Measurements from ENCODE around the gene ZMYM4.
A peak's percentile ranks its signal among the peaks of the same experiment; 100 is the strongest.

The ZMYM4 gene

DNA sequence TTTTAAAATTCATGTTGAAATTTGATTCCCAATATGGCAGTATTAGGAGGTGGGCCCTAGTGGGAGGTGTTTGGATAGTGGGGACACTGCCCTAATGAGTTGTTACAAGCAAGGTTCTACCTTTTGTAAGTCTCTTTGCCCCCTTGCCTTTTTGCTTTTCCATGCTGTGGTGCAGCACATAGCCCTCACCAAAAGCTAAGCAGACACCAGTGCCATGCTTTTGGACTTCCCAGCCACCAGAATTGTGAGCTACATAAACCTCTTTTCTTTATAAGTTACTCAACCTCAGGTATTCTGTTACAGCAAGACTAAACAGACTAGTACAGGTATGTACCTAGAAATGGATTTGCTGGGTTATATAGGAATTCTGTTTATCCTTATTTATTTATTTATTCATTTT lies 13.7 kb downstream of the ZMYM4 start:
- H3K4me3 ChIP-seq (ENCODE audit: low read depth, low read length) = no peak overlapping the region
- DNase-seq (ENCODE audit: low read depth) = no peak
- TF ChIP-seq, protein P1, sequence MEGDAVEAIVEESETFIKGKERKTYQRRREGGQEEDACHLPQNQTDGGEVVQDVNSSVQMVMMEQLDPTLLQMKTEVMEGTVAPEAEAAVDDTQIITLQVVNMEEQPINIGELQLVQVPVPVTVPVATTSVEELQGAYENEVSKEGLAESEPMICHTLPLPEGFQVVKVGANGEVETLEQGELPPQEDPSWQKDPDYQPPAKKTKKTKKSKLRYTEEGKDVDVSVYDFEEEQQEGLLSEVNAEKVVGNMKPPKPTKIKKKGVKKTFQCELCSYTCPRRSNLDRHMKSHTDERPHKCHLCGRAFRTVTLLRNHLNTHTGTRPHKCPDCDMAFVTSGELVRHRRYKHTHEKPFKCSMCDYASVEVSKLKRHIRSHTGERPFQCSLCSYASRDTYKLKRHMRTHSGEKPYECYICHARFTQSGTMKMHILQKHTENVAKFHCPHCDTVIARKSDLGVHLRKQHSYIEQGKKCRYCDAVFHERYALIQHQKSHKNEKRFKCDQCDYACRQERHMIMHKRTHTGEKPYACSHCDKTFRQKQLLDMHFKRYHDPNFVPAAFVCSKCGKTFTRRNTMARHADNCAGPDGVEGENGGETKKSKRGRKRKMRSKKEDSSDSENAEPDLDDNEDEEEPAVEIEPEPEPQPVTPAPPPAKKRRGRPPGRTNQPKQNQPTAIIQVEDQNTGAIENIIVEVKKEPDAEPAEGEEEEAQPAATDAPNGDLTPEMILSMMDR (IDR thresholded peaks at IDR 0.05; ENCODE audit: insufficient read depth, low read depth, low read length, missing control alignments) = no peak

DNA sequence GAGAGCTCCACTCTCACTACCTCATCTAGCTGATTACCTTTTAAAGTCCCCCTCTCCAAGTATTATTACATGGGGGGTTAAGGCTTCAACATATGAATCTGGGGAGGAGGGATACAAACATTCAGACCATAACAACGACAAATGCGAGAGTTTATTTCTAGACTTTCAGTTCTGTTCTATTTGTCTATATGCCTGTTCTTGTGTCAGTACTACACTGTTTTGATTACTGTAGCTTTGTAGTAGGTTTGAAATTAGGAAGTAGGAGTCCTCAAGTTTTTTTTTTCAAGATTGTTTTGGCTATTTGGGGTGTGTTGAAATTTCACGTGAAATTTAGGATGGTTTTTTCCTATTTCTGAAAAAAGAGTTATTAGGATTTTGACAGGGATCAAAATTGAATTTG lies 16.3 kb downstream of the ZMYM4 start:
- DNase-seq (ENCODE audit: low read depth) = no peak
- TF ChIP-seq, protein P1 (IDR thresholded peaks at IDR 0.05; ENCODE audit: insufficient read depth, low read depth, low read length, missing control alignments) = no peak
- H3K4me3 ChIP-seq (ENCODE audit: low read depth, low read length) = no peak overlapping the region

DNA sequence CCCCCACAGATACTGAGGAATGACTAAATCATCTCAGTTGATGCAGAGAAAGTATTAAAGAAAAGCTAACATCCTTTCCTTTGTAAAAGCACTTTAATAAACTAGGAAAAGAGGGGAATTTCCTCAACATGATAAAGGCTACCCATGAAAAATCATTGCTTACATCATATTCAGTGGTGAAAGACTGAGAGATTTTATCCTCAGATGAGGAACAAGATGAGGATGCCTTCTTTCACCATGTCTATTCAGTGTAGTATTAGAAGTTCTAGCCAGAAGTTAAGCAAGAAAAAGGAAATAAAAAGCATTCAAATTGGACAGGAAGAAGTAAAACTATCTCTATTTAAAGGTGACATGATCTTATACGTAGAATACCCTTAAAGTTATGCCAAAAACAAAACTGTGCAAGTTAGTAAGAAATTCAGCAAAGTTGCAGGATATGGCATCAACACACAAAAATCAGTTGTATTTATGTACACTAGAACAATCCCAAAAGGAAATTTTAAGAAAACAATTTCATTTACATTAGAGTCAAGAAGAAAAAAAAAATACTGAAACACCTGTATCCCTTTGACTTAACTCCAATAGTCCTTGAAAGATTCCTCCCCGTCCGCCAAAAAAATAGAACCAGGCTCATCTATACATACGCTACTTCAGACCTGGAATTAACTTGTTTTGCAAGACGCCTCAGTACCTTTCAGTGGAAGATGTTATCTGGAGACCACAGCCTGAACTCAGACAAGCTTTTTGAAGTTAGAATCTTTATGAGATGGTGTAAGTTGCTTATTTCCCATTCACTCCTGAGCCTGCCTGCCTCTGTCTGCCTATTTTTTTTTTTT lies 17.5 kb downstream of the ZMYM4 start:
- DNase-seq (ENCODE audit: low read depth) = no peak
- no peak overlapping the region for H3K4me3 ChIP-seq (ENCODE audit: low read depth, low read length)
- TF ChIP-seq, protein P1 (IDR thresholded peaks at IDR 0.05; ENCODE audit: insufficient read depth, low read depth, low read length, missing control alignments) = no peak

DNA sequence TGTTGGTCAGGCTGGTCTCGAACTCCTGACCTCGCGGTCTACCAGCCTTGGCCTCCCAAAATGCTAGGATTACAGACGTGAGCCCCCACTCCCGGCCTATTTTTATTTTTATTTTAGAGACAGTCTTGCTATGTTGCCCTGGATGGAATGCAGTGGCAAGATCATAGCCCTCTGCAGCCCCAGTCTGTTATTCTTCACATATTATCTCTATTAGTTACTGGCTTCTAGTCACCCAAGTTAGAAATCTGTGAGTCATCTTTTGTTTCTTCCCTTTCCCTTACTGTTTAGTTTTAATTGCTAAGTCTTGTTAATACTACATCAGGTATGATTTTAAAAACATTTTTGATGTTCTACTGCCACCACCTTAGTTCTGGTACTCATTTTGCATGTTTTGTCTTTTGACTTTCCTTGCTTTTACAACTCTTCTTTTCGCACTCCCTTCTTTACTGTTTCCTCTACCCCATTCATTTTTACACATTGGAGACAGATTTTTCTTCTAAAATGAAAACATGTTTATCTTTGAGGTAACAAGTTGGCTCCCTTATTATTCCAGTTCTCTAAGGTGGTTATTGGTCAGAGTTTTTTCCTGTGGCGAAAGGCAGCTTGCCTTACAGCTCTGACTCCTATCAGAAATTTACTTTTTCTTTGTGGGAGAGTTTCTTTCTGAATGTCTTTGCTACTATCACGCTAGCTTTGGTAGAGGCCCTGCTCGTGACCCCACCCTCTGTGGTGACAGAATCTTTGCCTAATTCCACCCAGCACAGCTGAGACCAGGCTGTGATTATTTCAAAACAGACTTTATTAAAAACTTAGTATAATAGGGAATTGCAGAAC lies 19.5 kb downstream of the ZMYM4 start:
- TF ChIP-seq, protein P1 (IDR thresholded peaks at IDR 0.05; ENCODE audit: insufficient read depth, low read depth, low read length, missing control alignments) = no peak
- peak; percentile 22 for DNase-seq (ENCODE audit: low read depth)
- H3K4me3 ChIP-seq (ENCODE audit: low read depth, low read length) = no peak overlapping the region

DNA sequence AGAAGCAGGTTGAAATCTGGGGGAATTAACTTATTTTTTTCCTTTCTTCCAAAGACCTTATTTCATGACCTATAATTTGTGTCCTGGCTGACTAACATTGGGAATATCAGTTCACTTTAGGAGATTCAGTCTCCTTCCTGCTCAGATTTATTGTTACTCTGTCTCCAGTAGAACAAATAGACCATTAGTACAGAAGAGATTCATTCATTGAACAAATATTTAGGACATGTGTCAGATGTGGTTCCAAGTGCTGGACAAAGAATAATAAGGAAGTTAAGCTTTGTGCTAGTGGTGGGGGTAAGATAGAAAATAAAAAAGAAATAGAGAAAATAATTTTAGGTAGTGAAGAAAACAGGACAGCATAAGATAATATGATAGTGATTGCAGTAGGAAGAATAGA lies 20.3 kb downstream of the ZMYM4 start:
- H3K4me3 ChIP-seq (ENCODE audit: low read depth, low read length) = no peak overlapping the region
- TF ChIP-seq, protein P1 (IDR thresholded peaks at IDR 0.05; ENCODE audit: insufficient read depth, low read depth, low read length, missing control alignments) = no peak
- no peak for DNase-seq (ENCODE audit: low read depth)

DNA sequence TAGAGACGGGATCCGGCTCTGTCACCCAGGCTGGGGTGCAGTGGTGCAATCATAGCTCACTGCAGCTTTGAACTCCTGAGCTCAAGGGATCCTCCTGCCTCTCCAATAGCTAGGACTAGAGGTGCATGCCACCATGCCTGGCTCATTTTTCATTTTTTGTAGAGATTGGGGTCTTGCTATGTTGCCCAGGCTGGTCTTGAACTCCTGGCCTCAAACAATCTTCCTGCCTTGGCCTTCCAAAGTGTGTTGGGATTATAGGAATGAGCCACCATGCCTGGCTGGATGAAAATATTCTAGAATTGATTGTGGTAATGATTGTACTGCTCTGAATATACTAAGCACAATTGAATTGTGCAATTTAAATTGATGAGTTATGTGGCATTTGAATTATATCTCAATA lies 21.9 kb downstream of the ZMYM4 start:
- DNase-seq (ENCODE audit: low read depth) = no peak
- TF ChIP-seq, protein P1 (IDR thresholded peaks at IDR 0.05; ENCODE audit: insufficient read depth, low read depth, low read length, missing control alignments) = no peak
- no peak overlapping the region for H3K4me3 ChIP-seq (ENCODE audit: low read depth, low read length)
